HG02571 (cell line): ENCODE measurements around the gene CBFA2T2.
"Not testable (repeated sequence)": the region's sequence is repeated elsewhere in the genome, so short reads cannot be mapped to it uniquely, and the experiment has no call there.

Experiments
- ATAC-seq: cut with Tn5 transposase; IDR thresholded peaks from one replicate; pipeline ENCODE4 v1.9.1; 2021; ENCODE audit warnings: mild to moderate bottlenecking, moderate library complexity; ENCODE audit not compliant: unreplicated experiment

The CBFA2T2 gene

GRCh38 chr20:33470457-33470856, 19.4 kb upstream of the CBFA2T2 start:
- no peak for ATAC-seq

- ATAC-seq: no peak
Measured at GRCh38 chr20:33470866-33471265, 19.0 kb upstream of the CBFA2T2 start.

- ATAC-seq: no peak
Measured at GRCh38 chr20:33472868-33473435, 16.9 kb upstream of the CBFA2T2 start.

- ATAC-seq: no peak
Measured at GRCh38 chr20:33474097-33474873, 15.6 kb upstream of the CBFA2T2 start.

- no peak for ATAC-seq
Measured at GRCh38 chr20:33474963-33475362, 14.9 kb upstream of the CBFA2T2 start.

GRCh38 chr20:33475381-33476152, 14.3 kb upstream of the CBFA2T2 start:
- no peak for ATAC-seq

GRCh38 chr20:33477386-33478234, 12.3 kb upstream of the CBFA2T2 start:
- no peak for ATAC-seq

GRCh38 chr20:33480048-33480447, 9.8 kb upstream of the CBFA2T2 start:
- no peak for ATAC-seq

- no peak for ATAC-seq
Measured at GRCh38 chr20:33481431-33481941, 8.4 kb upstream of the CBFA2T2 start.

- no peak for ATAC-seq
Measured at GRCh38 chr20:33482581-33482980, 7.3 kb upstream of the CBFA2T2 start.

GRCh38 chr20:33483186-33483585, 6.7 kb upstream of the CBFA2T2 start:
- not testable (repeated sequence) for ATAC-seq

- ATAC-seq: no peak
Measured at GRCh38 chr20:33488201-33488600, 1.7 kb upstream of the CBFA2T2 start.

- ATAC-seq: not testable (repeated sequence)
Measured at GRCh38 chr20:33488661-33489494, 1.0 kb upstream of the CBFA2T2 start.

- ATAC-seq: peak; percentile 95
Measured at GRCh38 chr20:33489495-33490022, 337 bp upstream of the CBFA2T2 start.

- no peak for ATAC-seq
Measured at GRCh38 chr20:33490934-33491656, 1.2 kb downstream of the CBFA2T2 start.

GRCh38 chr20:33493076-33493766, 3.3 kb downstream of the CBFA2T2 start:
- ATAC-seq: no peak

- ATAC-seq: not testable (repeated sequence)
Measured at GRCh38 chr20:33496776-33497175, 6.9 kb downstream of the CBFA2T2 start.

- ATAC-seq: no peak
Measured at GRCh38 chr20:33499355-33499754, 9.5 kb downstream of the CBFA2T2 start.
